Kidney glomerular epithelial cell (primary cell): ENCODE data around the gene MYT1.

Experiments
- DNase-seq: peaks from one replicate; lab custom pipeline; 2025; lab: John Stamatoyannopoulos, UW

The MYT1 gene

DNA sequence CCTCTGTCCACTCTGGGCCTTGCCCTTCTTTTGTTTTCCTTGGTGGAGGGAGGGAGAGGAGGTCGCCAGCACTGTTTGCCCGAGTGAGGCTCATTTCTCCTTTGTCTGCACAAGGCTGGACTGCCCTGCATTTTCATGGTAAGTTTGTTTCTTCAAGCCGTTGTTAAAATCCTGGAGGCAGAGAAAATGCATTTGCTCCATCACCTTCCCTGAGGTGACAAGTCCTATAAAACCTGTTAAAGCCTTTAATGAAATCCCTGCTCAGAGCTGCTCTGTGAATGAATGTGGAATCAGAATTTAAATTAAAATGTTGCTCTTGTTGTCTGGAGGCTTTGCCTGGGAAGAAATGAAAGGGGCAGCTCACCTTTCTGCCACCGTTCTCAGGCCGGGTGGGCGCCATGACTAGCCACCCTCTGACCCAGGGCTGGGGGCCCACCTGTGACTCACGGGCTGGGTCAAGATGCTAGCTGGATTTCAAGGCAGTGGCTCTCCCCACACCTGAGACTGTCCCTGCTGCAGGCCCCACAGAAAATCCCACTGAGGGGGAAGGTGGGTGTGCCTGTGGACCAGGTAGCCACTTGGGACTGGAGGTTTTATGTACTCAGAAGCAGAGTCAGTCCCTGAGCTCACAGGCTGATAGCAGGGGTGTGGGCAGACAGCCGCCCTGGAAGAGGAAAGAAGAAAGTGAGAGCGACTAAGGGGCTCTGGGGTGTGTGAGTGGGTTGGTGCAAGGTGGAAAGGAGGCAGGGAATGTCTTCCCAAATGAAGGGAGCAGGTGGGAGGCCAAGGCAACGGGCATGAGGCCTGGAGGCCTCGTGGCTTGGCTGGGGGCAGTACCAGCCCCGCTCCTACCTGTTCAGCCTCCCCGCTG, 24.0 kb upstream of the MYT1 start:
- DNase-seq = no peak

DNA sequence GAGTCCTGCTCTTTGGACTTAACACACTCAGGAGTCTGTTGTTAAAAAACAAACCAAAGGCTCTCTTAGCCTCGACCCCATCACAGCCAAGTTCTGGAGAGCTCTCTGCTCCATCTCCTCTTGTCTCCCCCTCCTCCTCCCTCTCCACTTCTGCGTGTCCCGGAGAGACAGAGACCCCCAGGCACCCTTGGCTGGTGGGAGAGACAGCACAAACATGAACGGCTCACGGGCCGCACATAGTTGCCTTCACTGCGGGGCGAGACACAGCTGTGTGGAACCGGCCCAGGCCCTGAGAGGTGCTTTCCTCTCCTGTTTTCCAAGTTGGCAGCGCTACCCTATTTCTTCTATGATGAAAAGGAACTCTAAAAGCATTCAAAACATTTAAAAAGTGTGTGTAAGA, 23.3 kb upstream of the MYT1 start:
- no peak for DNase-seq

DNA sequence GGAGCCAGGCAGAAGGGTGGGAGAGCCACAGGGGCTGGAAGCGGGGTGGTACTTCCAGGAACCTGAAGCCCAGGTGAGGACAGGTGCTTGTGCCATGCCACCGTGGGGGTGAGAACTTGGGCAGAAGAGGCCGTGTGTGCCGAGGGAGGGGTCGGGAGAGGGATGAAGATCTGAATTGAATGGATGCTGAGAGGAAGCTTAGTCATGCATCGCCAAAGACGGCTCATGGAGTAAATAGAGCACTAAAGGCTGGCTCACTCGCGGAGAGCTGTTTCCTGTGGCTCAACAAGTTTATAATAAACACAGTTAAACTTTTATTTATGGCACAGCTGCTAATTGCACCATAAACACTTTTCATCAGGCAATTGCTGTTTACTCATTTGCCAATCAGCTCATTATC, 21.7 kb upstream of the MYT1 start:
- DNase-seq = no peak

DNA sequence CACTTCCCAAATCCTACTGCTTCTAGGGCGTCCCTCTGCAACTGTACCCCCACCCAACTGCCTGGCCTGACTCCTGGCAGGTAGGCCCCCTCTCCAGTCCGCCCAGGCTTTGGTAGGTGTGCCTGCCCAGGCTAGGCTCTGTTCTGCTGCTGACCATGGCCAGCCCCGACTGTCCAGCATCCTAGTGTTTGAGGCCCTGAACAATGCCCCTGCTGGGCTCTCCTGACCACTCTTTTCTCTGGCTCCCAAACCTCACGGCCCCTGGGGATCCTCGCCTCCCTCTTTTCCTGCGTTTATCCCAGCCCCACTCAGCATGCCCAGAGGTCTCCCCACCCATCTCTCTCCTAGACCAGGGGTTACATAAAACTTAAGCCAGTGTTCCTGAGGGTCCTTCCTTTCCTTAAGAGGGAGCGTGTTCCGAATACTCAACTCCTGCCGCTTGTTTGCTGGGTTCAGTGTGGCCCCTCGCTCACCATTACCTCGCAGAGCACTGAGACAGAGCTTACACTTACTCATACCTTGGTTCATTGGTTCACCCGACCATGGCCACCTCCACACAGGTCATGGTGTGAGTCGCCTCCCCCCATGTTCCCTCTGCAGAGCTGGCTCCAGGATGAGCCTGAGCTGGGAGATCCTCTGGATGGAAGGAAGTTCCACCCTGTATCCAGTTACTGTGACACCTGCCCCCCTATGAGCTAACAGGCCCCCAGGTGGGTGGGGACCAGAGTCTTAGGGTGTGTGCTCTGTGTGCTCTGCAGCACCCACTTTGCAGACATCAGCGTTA, 21.0 kb upstream of the MYT1 start:
- DNase-seq = no peak

DNA sequence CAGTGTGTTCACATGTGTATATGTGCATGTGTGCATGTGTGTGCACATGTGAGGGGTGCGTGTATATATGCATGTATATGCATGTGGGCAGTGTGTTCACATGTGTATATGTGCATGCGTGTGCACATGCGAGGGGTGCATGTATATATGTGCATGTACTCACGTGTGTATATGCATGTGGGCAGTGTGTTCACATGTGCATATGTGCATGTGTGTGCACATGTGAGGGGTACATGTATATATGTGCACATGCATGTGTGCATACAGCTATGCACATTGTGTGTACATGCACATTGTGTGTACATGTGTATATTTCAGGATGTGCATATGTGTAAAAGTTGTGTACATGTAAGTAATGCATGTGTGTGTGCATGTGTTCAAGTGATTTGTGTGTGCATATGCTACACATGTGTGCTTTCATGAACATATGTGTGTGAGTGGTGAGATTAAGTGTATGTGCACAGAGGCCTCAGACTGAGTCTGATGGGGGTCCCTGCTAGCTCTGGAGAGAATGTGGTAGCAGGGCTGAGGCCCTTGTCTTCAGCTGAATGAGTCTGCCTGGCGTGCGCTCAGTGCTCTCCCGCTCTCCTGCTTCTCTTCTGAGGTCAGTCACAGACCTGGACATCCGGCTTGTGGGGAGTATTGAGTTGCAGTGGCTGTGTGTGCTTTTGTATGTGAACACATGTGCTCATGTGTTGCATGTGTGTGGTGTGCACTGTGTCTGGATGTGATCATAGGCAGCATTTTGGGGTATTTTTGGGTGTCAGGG, 19.9 kb upstream of the MYT1 start:
- no peak for DNase-seq

DNA sequence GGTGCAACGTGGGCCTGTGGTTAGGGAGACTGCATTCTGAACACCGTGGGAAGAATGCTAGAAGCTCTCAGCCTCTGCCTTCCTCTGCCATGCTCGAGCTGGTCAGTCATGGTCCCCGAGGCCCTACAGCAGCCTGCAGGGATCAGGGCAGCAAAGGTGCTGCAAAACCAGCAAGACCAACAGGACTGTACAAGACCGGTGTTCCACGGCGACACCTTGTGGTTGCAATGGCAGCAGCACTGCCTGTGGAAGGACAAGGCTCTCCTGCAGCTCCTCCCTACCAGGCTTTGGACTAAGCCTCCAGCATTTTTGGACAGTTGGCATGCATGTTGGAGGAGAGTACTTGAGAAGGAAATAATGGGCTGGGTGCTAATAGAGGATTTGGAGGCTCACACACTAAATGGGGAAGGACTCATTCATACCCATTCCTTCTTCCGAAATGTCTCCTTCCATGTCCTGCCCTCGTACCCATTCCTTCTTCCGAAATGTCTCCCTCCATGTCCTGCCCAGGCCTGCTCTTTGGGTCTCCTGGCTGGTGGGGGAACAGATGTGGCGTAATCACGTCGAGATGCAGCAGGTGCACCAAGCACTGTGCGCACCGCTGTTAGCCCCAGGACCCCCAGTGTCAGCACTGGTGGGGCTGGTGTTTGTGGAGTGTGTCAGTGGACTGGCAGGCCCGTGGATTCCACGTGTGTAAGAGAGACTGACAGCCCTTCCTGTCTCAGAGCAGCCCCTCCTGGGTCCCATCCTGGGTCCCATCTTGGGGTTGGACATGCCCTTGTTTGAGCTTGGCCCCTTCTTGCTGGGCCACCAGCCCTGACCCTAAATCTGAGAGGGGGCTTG, 18.6 kb upstream of the MYT1 start:
- no peak for DNase-seq

DNA sequence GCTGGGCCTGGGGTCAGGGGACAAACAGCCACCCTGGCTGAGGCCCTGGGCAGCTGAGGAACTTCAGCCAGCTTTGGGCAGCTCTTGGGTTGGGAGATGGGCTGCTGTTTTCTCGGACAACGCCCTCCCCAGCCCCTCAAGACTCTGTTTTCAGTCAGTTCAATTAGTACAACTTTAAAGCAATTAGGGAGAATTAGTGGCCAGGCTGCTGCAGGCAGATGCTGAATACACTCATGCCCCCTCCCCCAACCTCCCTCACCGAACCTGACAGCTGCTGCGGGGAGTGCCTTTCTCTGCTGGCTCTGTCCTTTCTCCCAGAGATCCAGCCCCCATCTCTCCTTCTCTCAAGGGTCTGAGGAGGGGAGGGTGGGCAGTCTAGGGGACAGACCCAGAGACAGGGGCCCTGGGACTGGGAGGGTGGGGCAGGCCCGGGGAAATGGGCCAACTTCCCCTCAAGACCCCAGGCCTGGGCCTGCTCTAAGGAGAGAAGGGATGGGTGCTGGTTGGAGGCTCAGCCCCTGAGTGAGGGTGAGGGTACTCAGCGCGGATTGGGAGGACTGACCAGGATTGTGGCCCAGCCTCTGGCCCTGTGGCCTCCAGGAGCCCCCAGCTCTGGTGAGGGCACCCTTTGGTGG, 17.8 kb upstream of the MYT1 start:
- no peak for DNase-seq

DNA sequence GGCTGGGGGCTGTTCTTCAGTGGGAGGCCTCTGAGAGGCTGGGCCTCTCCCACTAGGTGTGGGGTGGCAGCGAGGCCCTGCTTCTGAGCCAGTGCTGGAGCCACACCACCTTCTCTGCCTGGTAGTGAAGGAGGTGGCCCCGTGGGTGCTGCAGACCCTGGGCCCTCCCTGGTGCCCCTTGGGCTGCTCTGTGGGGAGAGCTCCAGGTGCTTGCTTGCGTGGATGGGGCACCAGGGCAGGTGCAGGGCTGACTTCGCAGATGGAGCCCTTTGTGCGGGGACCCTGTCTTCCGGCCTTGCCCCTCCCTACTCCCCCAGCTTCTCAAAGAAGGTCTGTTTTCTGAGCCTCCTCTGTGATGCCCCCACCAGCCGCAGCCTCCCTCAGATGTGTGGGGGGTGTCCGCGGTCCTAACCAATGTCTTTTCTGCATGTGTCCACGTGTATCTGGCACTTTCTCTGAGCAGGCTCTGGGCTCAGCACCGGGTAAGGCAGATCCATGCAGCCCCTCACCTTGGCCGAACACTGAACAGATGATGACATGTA, 17.2 kb upstream of the MYT1 start:
- DNase-seq = no peak

DNA sequence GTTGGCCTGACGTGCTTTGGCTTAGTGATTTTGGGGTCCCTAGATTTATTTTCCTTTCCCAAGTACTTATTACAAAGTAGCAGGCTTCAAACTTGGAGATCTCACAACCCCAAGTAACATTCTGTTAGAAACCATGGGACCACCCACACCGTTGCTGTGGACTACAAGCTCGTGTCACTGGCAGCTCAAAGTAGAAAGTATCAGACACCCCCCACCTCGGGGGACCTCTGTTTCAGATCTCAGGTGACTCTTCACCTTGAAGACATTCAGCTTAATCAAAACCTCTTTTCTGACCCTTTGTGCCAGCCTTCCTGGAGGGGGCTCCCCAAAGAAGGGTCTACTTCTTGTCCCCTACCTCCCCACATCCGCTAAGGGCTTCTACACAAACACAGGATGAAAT, 15.7 kb upstream of the MYT1 start:
- DNase-seq = no peak

DNA sequence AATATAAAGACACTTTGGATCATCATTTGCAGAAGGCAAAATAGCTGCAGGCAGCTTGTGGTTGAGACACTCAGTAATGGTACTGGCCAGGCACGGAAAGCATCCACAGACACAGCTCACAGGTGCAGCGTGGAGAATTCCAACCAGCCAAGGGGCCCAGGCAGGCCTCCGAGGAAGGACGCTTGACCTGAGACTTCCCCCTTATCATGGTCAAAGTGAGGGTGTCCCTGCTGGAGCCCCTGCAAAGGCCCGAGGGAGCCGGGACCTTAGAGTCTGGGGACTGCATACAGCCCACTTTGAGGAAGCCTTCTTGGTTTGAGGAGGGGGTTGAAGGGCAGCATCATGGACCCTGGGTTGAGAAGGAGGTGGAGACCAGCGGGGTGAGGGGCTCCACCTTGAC, 15.1 kb upstream of the MYT1 start:
- DNase-seq = no peak

DNA sequence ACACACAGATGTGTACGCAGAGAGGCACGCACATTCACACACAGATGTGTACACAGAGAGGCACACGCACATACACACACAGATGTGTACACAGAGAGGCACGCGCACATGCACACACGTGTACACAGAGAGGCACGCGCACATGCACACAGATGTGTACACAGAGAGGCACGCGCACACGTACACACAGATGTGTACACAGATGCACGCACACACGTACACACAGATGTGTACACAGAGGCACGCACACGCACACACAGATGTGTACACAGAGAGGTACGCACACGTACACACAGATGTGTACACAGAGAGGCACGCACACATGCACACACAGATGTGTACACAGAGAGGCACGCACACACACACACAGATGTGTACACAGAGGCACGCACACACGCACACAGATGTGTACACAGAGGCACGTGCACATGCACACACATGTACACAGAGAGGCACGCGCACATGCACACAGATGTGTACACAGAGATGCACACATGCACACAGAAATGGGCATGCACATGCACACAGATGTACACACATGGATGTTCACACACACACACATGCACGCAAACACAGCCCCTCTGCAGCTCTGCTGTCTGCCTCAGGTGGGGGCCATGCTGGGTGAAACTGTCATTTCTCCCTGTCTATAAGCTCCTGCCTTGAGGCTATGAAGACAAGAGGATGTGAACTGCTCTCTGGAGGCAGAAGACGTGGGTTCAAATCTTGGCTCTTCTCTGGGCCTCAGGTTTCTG, 14.3 kb upstream of the MYT1 start:
- DNase-seq = no peak

DNA sequence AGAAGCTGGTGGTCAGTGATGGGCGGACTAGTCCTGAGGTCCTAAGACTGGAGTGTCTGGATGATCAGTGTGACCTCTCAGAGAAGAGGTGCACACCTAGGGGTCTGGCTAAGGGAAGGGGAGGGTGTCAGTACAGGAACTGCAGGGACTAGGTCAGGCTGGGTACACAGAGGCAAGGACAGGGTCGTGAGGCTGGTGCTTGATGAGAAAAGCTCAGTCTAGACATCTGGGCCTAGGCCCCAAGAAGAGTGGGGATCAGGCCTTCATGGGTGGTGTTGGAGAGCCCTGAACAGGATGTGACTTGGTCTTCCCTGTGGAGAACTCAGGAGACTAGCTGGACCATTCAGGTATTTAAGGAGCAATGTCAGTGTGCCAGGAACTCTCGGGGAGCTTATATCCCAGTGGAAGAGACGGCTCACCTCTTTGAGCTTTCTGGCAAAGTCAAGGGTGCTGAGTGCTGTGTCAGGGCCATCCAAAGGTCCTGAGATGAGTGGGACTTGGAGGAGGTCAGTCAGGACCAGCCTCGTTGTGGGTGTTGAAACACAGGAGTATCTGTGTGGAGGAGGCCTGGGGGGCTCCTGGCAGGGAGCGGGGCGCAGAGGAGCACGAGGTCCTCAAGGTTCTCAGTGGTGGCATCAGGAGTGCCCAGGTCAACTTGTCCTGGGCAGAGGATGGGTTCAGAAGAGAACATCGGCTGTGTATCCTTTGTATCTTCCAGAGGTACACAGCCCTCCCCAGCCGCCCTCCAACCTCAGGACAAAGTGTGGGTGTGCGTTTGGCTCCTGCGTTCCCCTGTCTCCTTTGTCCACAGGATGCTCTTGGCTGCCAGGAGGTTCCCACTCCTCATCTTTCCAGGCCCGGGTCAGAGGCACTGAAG, 13.3 kb upstream of the MYT1 start:
- no peak for DNase-seq

DNA sequence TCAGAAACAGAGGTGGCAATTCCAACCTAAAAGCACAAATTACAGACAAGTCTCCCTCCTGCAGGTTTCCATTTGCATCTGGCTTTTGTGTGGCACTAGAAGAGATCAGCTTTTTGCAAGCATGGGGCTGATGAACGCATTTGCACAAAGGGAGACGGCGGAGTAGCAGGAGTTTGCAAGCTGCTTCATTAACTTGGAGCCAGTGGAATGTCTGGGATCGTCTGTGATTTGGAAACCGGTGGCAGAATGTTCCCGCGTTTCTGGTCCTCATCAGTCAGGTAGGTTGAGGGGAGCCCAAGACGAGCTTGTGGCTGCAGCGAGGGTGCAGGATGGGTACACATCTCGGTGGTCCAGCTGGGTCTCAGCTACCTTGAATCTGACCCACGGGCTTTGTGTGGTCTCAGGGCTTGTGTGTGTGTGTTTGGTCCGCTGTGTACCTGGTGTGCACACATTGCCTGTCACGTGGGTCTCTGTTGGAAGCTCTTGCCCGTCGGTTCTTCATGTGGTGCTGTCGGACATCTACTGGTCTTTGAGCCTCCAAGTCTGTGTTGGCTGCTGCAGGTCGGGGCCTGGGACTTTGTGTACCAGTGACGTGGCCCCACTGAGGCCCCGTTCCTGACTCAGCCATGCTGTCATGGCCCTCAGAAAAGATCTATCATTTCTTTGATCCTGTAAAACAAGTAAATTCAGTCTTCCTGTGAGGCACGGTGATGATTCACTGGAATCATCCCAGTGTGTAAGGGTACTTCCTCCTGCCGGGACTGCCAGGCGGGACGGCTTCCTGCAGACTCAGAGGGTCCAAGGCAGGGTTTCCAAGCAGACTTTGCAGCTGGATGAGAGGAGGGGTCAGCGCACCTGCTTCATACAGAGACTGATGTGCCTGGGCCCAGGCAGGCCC, 12.4 kb upstream of the MYT1 start:
- no peak for DNase-seq

DNA sequence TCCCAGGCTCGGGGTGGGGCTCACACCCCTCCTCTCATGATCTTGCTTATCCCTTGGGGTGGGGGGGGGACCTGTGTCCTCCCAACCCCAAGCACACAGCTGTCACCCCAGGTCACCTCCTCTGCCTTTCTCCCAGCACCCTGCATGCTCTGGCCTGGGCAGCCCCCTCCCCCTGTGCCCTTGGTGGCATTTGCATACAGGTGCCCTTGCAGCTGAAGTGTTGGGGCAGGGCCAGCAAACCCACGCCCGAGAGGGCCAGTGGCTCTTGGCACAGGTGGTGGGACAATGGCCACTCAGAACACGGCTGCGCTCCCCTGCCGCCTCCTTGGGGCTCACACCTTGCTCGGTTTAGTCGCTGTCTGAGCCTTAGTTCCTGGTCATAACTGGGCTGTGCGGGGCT, 11.3 kb upstream of the MYT1 start:
- DNase-seq = no peak

DNA sequence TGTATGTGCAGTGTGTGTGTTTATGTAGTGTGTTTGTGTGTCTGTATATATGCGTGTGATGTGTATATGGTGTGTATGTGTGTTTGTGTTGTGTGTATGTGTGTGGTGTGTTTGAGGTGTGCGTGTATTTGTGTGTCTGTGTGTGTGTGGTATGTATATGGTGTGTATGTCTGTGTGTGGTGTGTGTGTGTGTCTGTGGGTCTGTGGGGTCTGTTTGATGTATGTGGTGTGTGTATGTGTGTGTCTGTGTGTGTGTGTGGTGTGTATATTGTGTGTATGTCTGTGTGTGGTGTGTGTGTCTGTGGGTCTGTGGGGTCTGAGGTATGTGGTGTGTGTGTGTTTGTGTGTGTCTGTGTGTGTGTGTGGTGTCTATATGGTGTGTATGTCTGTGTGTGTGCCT, 10.8 kb upstream of the MYT1 start:
- DNase-seq = no peak

DNA sequence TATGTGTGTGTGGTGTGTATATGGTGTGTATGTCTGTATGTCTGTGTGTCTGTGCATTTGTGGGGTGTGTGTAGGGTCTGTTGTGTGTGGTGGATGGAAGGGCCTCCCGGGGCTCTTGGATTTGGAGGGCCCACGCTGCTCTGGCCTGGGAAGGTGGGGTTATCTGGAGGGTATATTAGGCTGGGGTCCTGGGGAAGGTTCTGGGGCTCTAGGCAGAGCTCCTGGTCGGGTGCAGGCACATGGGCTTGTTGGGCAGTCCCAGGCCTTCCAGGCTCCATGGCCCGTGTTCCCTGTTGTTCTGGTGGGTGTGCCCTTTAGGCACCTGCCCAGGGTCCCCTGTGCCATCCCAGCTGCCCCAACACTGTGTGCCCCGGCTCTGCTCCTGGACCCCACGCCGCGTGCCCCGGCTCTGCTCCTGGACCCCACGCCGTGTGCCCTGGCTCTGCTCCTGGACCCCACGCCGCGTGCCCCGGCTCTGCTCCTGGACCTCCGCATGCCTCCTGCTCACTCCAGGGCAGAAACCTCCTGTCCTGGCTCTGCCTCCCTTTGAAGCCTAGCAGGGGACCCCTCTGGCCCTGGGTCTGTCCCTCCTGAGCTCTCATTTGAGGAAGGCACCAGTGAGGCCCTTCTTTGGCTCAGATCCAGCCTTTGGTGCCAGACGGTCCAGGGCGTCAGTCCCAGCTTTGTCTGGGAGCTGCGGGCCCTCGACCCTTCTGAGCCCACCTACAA, 10.2 kb upstream of the MYT1 start:
- no peak for DNase-seq

DNA sequence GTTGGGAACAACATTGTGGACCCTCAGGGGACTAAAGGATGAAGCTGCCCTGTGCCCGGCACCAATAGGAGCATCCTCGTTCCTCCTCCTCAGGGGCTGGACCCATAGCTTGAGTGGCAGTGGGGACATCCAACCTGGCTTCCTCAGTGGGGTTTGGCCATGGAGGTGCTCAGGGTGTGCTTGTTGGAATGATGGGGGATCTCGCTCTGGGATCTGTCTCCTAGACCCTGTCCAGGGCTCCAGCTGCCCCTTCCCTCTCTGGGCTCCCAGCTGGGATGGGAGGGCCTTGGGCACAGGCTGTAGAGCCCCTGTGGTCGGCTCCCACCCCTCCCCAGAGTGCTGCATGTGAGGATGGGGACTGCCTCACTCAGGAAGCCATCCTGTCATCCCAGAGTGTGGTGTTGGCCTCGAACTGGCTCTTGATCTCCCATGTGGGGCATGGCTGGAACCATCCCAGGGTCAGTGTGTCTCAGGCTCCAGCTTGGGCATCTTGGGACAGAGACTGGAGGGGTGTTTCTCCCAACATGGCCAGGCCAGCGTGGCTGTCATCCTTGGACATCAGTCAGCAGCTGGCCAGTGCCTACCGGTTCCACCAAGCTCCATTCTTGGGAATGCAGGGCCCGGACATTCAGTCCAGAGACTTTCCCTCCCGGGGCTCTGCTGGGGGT, 9.5 kb upstream of the MYT1 start:
- no peak for DNase-seq
